HEK293 (cell line): ENCODE results near the gene GIMAP1.

Source experiments
- CTCF ChIA-PET: fragments of 350-600 bp; formaldehyde crosslinking; extraction: SDS; loops from one replicate; lab custom pipeline; 2021; ENCODE audit warnings: antibody characterized with exemption; lab: Yijun Ruan, JAX
- POLR2A ChIA-PET: fragments of 300-600 bp; formaldehyde crosslinking; extraction: SDS; loops from one replicate; lab custom pipeline; 2020; ENCODE audit warnings: antibody characterized with exemption, inconsistent platforms; lab: Yijun Ruan, JAX
- H3K27ac ChIP-seq: fragments of 200-500 bp; sonication (Bioruptor generic); 2 replicates; pipeline ENCODE4 v1.5.1; 2014; ENCODE audit warnings: low read depth, low read length, control low read depth, inconsistent platforms; ENCODE audit errors: extremely low read depth
- H3K36me3 ChIP-seq, 2 experiments: fragments of 200-500 bp in 1 of 2; sonication (Bioruptor generic) in 1 of 2; 1 replicate in 1 of 2; 2 replicates in 1 of 2; pipeline ENCODE4 v1.5.1; 2014 to 2017; ENCODE audit warnings: inconsistent platforms in 2 of 2, low read length in 2 of 2; ENCODE audit not compliant: control insufficient read depth in 2 of 2, insufficient read depth in 1 of 2
- H3K4me1 ChIP-seq: fragments of 200-500 bp; sonication (Bioruptor generic); 2 replicates; pipeline ENCODE4 v1.5.1; 2014; ENCODE audit warnings: mild to moderate bottlenecking, low read length, inconsistent platforms; ENCODE audit not compliant: control insufficient read depth, insufficient read depth
- H3K4me3 ChIP-seq: 2 replicates; pipeline ENCODE4 v1.5.1; 2011; ENCODE audit warnings: low read depth, mild to moderate bottlenecking, control low read depth, low read length, moderate library complexity
- H3K9me3 ChIP-seq: fragments of 200-500 bp; sonication (Bioruptor generic); 2 replicates; pipeline ENCODE4 v1.5.1; 2014; ENCODE audit warnings: low read depth, low read length, inconsistent platforms; ENCODE audit not compliant: control insufficient read depth, insufficient read depth
- AEBP2 ChIP-seq: fragments of 450-650 bp; formaldehyde crosslinking; IDR thresholded peaks from 2 replicates; pipeline ENCODE4 v1.5.1; 2016; ENCODE audit warnings: missing biosample characterization, missing genetic modification characterization, borderline replicate concordance
- BCL11A ChIP-seq: fragments of 450-650 bp; formaldehyde crosslinking; IDR thresholded peaks from 2 replicates; pipeline ENCODE4 v1.5.1; 2016; ENCODE audit warnings: low read depth, missing biosample characterization, missing genetic modification characterization
- CTCF ChIP-seq: fragments of 450-650 bp; formaldehyde crosslinking; IDR thresholded peaks from 2 replicates; pipeline ENCODE4 v1.5.1; 2016; ENCODE audit warnings: missing biosample characterization, missing genetic modification characterization
- FEZF1 ChIP-seq: fragments of 450-650 bp; formaldehyde crosslinking; IDR thresholded peaks from 2 replicates; pipeline ENCODE4 v1.5.1; 2016; ENCODE audit warnings: missing biosample characterization, missing genetic modification characterization
- HOXD13 ChIP-seq: sonication (generic); formaldehyde crosslinking; IDR thresholded peaks from 2 replicates; pipeline ENCODE4 v1.8.0; 2022; ENCODE audit warnings: missing genetic modification reagents, borderline replicate concordance
- KLF8 ChIP-seq: fragments of 450-650 bp; formaldehyde crosslinking; IDR thresholded peaks from 2 replicates; pipeline ENCODE4 v1.5.1; 2016; ENCODE audit warnings: missing biosample characterization, missing genetic modification characterization
- PRDM1 ChIP-seq: fragments of 450-650 bp; formaldehyde crosslinking; IDR thresholded peaks from 2 replicates; pipeline ENCODE4; 2016; ENCODE audit warnings: missing biosample characterization, missing genetic modification characterization
- SALL2 ChIP-seq: fragments of 450-650 bp; formaldehyde crosslinking; IDR thresholded peaks from 2 replicates; pipeline ENCODE4 v1.5.0; 2017; ENCODE audit warnings: missing biosample characterization, mild to moderate bottlenecking, missing genetic modification characterization, borderline replicate concordance
- SCRT1 ChIP-seq: fragments of 450-650 bp; formaldehyde crosslinking; IDR thresholded peaks from 2 replicates; pipeline ENCODE4 v1.5.1; 2016; ENCODE audit warnings: missing biosample characterization, missing genetic modification characterization, borderline replicate concordance
- SETDB1 ChIP-seq: IDR thresholded peaks from one replicate; pipeline ENCODE4 v1.6.1; 2017; ENCODE audit warnings: mild to moderate bottlenecking, low read length, moderate library complexity, mixed read lengths; ENCODE audit not compliant: insufficient read length
- SP2 ChIP-seq: fragments of 450-650 bp; formaldehyde crosslinking; IDR thresholded peaks from 2 replicates; pipeline ENCODE4 v1.5.1; 2016; ENCODE audit warnings: missing biosample characterization, missing genetic modification characterization
- TCF7L2 ChIP-seq: IDR thresholded peaks from 2 replicates; pipeline ENCODE4 v1.6.1; 2011; ENCODE audit warnings: low read depth, mild to moderate bottlenecking, inconsistent platforms, low read length, moderate library complexity, borderline replicate concordance
- TRIM28 ChIP-seq: IDR thresholded peaks from 2 replicates; pipeline ENCODE4 v1.6.1; 2011; ENCODE audit warnings: low read length, control low read depth, borderline replicate concordance
- ZBTB17 ChIP-seq: fragments of 450-650 bp; formaldehyde crosslinking; IDR thresholded peaks from 2 replicates; pipeline ENCODE4 v1.5.1; 2016; ENCODE audit warnings: missing biosample characterization, missing genetic modification characterization
- ZBTB26 ChIP-seq: fragments of 450-650 bp; formaldehyde crosslinking; optimal IDR thresholded peaks from 2 replicates; pipeline ENCODE3; 2016; ENCODE audit warnings: missing biosample characterization, mild to moderate bottlenecking, missing genetic modification characterization
- ZBTB48 ChIP-seq: fragments of 450-650 bp; formaldehyde crosslinking; IDR thresholded peaks from 2 replicates; pipeline ENCODE4 v1.5.1; 2016; ENCODE audit warnings: missing biosample characterization, missing genetic modification characterization
- ZFP37 ChIP-seq: fragments of 450-650 bp; formaldehyde crosslinking; IDR thresholded peaks from 2 replicates; pipeline ENCODE4 v1.5.1; 2016; ENCODE audit warnings: missing biosample characterization, missing genetic modification characterization
- ZFP41 ChIP-seq: fragments of 450-650 bp; formaldehyde crosslinking; IDR thresholded peaks from 2 replicates; pipeline ENCODE4 v1.5.1; 2016; ENCODE audit warnings: missing biosample characterization, missing genetic modification characterization, borderline replicate concordance
- ZNF19 ChIP-seq: fragments of 450-650 bp; formaldehyde crosslinking; IDR thresholded peaks from 2 replicates; pipeline ENCODE4; 2016; ENCODE audit warnings: missing biosample characterization, missing genetic modification characterization, low read depth
- ZNF223 ChIP-seq: fragments of 450-650 bp; formaldehyde crosslinking; IDR thresholded peaks from 2 replicates; pipeline ENCODE4 v1.5.1; 2016; ENCODE audit warnings: missing biosample characterization, missing genetic modification characterization
- ZNF350 ChIP-seq: fragments of 450-650 bp; formaldehyde crosslinking; IDR thresholded peaks from 2 replicates; pipeline ENCODE4 v1.5.0; 2017; ENCODE audit warnings: missing biosample characterization, mild to moderate bottlenecking, missing genetic modification characterization
- ZNF362 ChIP-seq: fragments of 450-650 bp; formaldehyde crosslinking; IDR thresholded peaks from 2 replicates; pipeline ENCODE4 v1.5.1; 2016; ENCODE audit warnings: missing biosample characterization, missing genetic modification characterization
- ZNF544 ChIP-seq: fragments of 450-650 bp; formaldehyde crosslinking; IDR thresholded peaks from 2 replicates; pipeline ENCODE4 v1.5.0; 2017; ENCODE audit warnings: missing biosample characterization, missing genetic modification characterization
- ZNF558 ChIP-seq: fragments of 450-650 bp; formaldehyde crosslinking; IDR thresholded peaks from 2 replicates; pipeline ENCODE4 v1.5.1; 2016; ENCODE audit warnings: missing biosample characterization, missing genetic modification characterization
- ZNF596 ChIP-seq: fragments of 450-650 bp; IDR thresholded peaks from 2 replicates; pipeline ENCODE4 v1.5.0; 2018; ENCODE audit warnings: missing biosample characterization, mild to moderate bottlenecking, missing genetic modification characterization, moderate library complexity
- ZNF654 ChIP-seq: fragments of 450-650 bp; formaldehyde crosslinking; IDR thresholded peaks from 2 replicates; pipeline ENCODE4 v1.5.1; 2016; ENCODE audit warnings: low read depth, missing biosample characterization, missing genetic modification characterization
- ZNF664 ChIP-seq: fragments of 450-650 bp; formaldehyde crosslinking; IDR thresholded peaks from 2 replicates; pipeline ENCODE4 v1.5.1; 2016; ENCODE audit warnings: missing biosample characterization, missing genetic modification characterization
- ZNF677 ChIP-seq: fragments of 450-650 bp; IDR thresholded peaks from 2 replicates; pipeline ENCODE4 v1.5.0; 2018; ENCODE audit warnings: missing biosample characterization, mild to moderate bottlenecking, missing genetic modification characterization, moderate library complexity
- ZNF704 ChIP-seq: fragments of 450-650 bp; formaldehyde crosslinking; IDR thresholded peaks from 2 replicates; pipeline ENCODE4 v1.5.1; 2016; ENCODE audit warnings: missing biosample characterization, missing genetic modification characterization
- ZNF791 ChIP-seq: fragments of 450-650 bp; formaldehyde crosslinking; IDR thresholded peaks from 2 replicates; pipeline ENCODE4 v1.5.1; 2016; ENCODE audit warnings: missing biosample characterization, missing genetic modification characterization
- ZSCAN23 ChIP-seq: fragments of 450-650 bp; formaldehyde crosslinking; IDR thresholded peaks from 2 replicates; pipeline ENCODE4 v1.5.1; 2016; ENCODE audit warnings: missing biosample characterization, missing genetic modification characterization
- ZXDB ChIP-seq: fragments of 450-650 bp; formaldehyde crosslinking; IDR thresholded peaks from 2 replicates; pipeline ENCODE4 v1.5.1; 2016; ENCODE audit warnings: missing biosample characterization, missing genetic modification characterization

The GIMAP1 gene

GRCh38 chr7:150703209-150703608 is 13.2 kb upstream of the GIMAP1 start:
- CTCF ChIA-PET = interaction anchor here (0.6 kb wide), 1 partner anchor 76 kb away, joined by 3 read pairs; no protein-coding TSS in a partner anchor
- Histone ChIP-seq H3K9me3 (no peaks in the 10 kb centered on the region), H3K36me3 (no peaks in the 10 kb centered on the region), H3K4me1 (no peaks in the 10 kb centered on the region), H3K27ac (no peak overlapping the region), H3K4me3 (no peak overlapping the region)
- no peak for TF ChIP-seq ZNF223 (tag by site-specific recombination)
- no peak for TF ChIP-seq ZFP41 (tag by site-specific recombination)
- TF ChIP-seq ZNF791 (tag by site-specific recombination) = peak; percentile 97
- TF ChIP-seq ZNF596 (tag by site-specific recombination) = no peak
- no peak for TF ChIP-seq ZNF664 (tag by site-specific recombination)
- TF ChIP-seq ZBTB48 = no peak
- no peak for TF ChIP-seq FEZF1 (tag by site-specific recombination)
- no peak for TF ChIP-seq ZBTB17
- TF ChIP-seq SCRT1 (tag by site-specific recombination) = no peak
- no peak for TF ChIP-seq ZNF558 (tag by site-specific recombination)
- TF ChIP-seq SP2 (tag by site-specific recombination) = no peak
- no peak for TF ChIP-seq HOXD13 (CRISPR knock-in tag)
- no peak for TF ChIP-seq ZBTB26 (tag by site-specific recombination)
- TF ChIP-seq TRIM28 = peak; percentile 82; the same call in 1 of the 2 replicates
- no peak for TF ChIP-seq KLF8 (tag by site-specific recombination)
- TF ChIP-seq BCL11A (tag by site-specific recombination) = no peak
- no peak for TF ChIP-seq ZNF677 (tag by site-specific recombination)
- no peak for TF ChIP-seq TCF7L2
- TF ChIP-seq ZNF19 (tag by site-specific recombination) = no peak
- no peak for TF ChIP-seq ZNF544 (tag by site-specific recombination)
- TF ChIP-seq ZNF704 (tag by site-specific recombination) = no peak
- TF ChIP-seq ZNF350 = no peak
- TF ChIP-seq SETDB1 = peak; percentile 96
- TF ChIP-seq ZXDB = no peak
- POLR2A ChIA-PET = no interaction called here

GRCh38 chr7:150715293-150715692 is 1.1 kb upstream of the GIMAP1 start:
- no peaks in the 10 kb centered on the region for H3K9me3 ChIP-seq
- H3K4me3 ChIP-seq = no peak overlapping the region
- H3K27ac ChIP-seq = no peak overlapping the region
- ChIA-PET CTCF (no interaction called here), POLR2A (no interaction called here)
- no peaks in the 10 kb centered on the region for H3K4me1 ChIP-seq
- no peaks in the 10 kb centered on the region for H3K36me3 ChIP-seq
- TF ChIP-seq ZNF362 (tag by site-specific recombination) (no peak), PRDM1 (tag by site-specific recombination) (no peak), ZFP37 (no peak), HOXD13 (CRISPR knock-in tag) (no peak), ZSCAN23 (tag by site-specific recombination) (no peak), SALL2 (tag by site-specific recombination) (no peak), ZNF677 (tag by site-specific recombination) (no peak), ZBTB48 (no peak), CTCF (tag by site-specific recombination) (no peak), AEBP2 (tag by site-specific recombination) (no peak), ZNF654 (tag by site-specific recombination) (no peak)
